IPS DF 6.9 (cell line): Measurements from ENCODE around the gene CACNA1D.

Experiments
- DNase-seq: peaks from one replicate; pipeline ENCODE4 v3.0.0-alpha.2; 2013; ENCODE audit warnings: low read depth, low spot score
- H3K27ac ChIP-seq: one replicate; pipeline ENCODE4 v1.5.1; 2013; ENCODE audit warnings: low read length, control low read depth
- H3K27me3 ChIP-seq: 2 replicates; pipeline ENCODE4 v1.6.1; 2013; ENCODE audit warnings: mild to moderate bottlenecking, low read length; ENCODE audit not compliant: control insufficient read depth, insufficient read depth
- H3K36me3 ChIP-seq: 2 replicates; pipeline ENCODE4 v1.6.1; 2013; ENCODE audit warnings: low read length; ENCODE audit not compliant: control insufficient read depth, insufficient read depth
- H3K4me1 ChIP-seq: 2 replicates; pipeline ENCODE4 v1.6.1; 2013; ENCODE audit warnings: low read length; ENCODE audit not compliant: control insufficient read depth, insufficient read depth
- H3K4me3 ChIP-seq: 2 replicates; pipeline ENCODE4 v1.5.1; 2013; ENCODE audit warnings: mild to moderate bottlenecking, low read length
- H3K9me3 ChIP-seq: 2 replicates; pipeline ENCODE4 v1.6.1; 2013; ENCODE audit warnings: low read length, inconsistent platforms; ENCODE audit not compliant: control insufficient read depth, insufficient read depth
- WGBS: extraction: QIAGEN DNeasy Blood & Tissue Kit; methylation state at CpG from one replicate; pipeline ENCODE4 v1.1.7; 2013; ENCODE audit warnings: mixed read lengths, missing lambda C conversion rate; ENCODE audit not compliant: insufficient read length, insufficient coverage; 5-methylcytosine and 5-hydroxymethylcytosine counted together

Gene CACNA1D

DNA sequence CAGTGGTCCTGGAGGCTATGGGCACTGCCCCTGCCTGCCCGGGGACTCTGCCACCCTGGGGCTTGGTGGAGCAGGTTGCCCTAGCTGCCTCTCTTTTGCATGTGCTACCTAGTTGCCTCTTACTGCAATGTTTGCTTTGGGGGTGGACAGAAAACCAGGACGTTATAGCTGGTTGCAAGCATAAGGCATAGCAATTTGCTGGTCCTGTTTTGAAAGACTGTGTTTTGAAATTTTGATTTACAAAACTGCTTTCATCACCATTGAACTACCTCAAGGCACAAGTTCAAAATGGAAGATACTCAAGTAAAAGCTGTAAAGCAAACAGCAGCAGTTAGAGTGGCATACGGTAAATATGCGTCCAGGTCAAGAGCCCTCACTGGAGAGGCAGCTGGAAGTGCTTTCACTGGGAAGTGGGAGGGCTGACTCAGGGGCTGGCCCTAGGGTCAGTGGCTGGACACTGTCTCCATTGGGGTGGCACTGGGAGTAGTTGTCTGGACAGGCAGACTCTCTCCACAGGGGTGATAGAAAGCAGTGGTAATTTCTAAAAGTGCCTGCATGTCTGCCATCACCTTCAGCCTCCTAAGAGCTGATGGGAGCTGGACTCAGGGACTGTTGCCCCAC, 213.7 kb downstream of the CACNA1D start:
- no peaks in the 10 kb centered on the region for H3K36me3 ChIP-seq
- DNase-seq = no peak
- no peaks in the 10 kb centered on the region for H3K9me3 ChIP-seq
- H3K27ac ChIP-seq = no peak overlapping the region
- no peak overlapping the region for H3K4me3 ChIP-seq
- no peaks in the 10 kb centered on the region for H3K4me1 ChIP-seq
- no CpG with 5 or more reads among the region's 4 CpGs for WGBS
- no peaks in the 10 kb centered on the region for H3K27me3 ChIP-seq

DNA sequence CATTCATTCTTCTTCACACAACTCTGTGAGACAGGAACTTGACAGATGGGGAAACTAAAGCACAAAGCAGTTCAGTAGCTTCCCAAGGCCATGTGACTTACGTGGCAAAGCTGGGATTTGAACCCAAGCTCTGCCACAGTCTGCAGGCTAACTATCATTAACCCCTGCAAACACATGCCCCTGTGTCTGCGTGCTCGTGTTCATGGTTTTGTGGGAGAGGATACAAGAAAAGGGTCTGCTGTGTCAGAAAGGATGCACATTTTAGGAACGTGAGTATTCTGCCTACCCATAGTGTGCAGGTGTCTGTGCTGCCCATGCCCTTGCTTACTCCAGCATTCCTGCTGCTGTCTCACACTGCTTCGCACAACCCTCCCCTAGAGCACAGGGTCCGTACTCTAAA, 214.8 kb downstream of the CACNA1D start:
- no peak overlapping the region for H3K27ac ChIP-seq
- WGBS = no CpG with 5 or more reads among the region's 6 CpGs

DNA sequence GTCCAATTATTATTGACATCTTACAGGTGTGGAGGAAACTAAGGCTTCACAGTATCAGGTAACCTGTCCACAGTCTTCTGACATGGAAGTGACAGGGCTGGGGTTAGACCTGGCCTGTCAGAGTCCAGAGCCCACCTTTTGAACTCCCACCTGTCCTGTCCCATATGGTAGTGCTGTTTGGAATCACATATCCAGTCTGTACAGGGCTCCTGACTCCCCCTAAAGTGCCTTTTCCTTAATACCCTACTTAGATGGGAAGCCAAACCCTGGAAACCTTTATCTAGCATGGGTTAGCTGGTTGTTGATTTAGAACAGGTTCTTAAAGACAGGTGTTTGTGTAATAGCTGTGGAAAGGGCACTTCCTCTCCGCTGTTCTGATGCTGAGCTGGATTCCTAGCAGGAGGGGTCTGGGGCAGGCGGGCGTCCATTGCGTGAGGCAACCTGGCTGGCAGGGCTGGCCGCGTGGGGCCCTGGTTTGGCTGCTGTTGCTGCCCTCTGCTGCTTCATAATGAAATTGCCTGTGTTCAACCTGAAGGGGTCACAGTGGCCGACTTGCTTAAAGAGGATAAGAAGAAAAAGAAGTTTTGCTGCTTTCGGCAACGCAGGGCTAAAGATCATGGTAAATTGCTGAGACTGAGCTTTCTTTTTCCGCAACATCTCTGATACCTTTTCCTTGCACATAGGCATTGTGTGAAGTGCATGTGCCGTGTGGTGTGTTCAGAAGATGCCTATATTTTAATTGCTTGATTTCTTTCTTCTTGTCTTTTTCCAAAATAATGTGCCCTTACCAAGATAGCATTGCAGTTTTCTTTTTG, 215.7 kb downstream of the CACNA1D start:
- peak; percentile 41 for DNase-seq
- H3K36me3 ChIP-seq = no peaks in the 10 kb centered on the region
- H3K4me1 ChIP-seq = no peaks in the 10 kb centered on the region
- no peaks in the 10 kb centered on the region for H3K9me3 ChIP-seq
- no CpG with 5 or more reads among the region's 11 CpGs for WGBS
- no peak overlapping the region for H3K4me3 ChIP-seq
- no peak overlapping the region for H3K27ac ChIP-seq
- no peaks in the 10 kb centered on the region for H3K27me3 ChIP-seq

More for the DNA sequence above, 214.8 kb downstream of the CACNA1D start:
- Histone ChIP-seq H3K4me1 (no peaks in the 10 kb centered on the region), H3K4me3 (no peak overlapping the region), H3K36me3 (no peaks in the 10 kb centered on the region), H3K9me3 (no peaks in the 10 kb centered on the region), H3K27me3 (no peaks in the 10 kb centered on the region)
- no peak for DNase-seq

GRCh38 chr3:53711387-53711786, 217.0 kb downstream of the CACNA1D start:
- no peak for DNase-seq
- no peak overlapping the region for H3K4me3 ChIP-seq
- H3K4me1 ChIP-seq = no peaks in the 10 kb centered on the region
- H3K9me3 ChIP-seq = no peaks in the 10 kb centered on the region
- H3K27me3 ChIP-seq = no peaks in the 10 kb centered on the region
- no peaks in the 10 kb centered on the region for H3K36me3 ChIP-seq
- WGBS = no CpG with 5 or more reads among the region's 6 CpGs
- no peak overlapping the region for H3K27ac ChIP-seq

DNA sequence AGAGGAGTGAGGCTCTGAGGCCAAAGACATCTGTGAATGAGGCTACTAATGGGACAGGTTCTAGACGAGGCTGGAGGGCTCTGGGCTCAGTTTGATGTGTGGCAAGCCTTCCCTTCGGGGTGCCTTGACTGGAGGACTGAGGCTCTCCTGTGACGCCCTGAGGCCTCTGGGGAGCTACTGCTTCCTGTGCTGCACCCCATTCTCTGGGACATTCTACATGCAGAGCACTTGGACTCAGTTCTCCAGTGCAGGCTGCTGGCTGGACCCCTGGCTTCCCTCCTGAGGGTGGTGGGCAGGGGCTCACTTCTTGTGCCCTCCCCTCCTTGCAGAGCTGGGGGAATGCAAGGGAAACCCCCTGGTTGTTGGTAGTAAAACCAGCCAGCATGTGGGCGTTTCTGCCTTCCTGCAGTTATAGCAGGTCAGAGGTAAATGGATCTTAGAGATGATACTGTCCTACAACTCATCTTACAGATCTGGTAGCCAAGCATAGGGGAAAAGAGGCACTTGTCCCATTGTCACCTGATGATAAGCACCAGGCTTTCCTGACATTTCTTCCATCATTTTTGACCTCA, 218.5 kb downstream of the CACNA1D start:
- Histone ChIP-seq H3K9me3 (no peaks in the 10 kb centered on the region), H3K36me3 (no peaks in the 10 kb centered on the region), H3K27me3 (no peaks in the 10 kb centered on the region), H3K4me1 (no peaks in the 10 kb centered on the region), H3K4me3 (no peak overlapping the region; the same call in 1 of the 2 replicates), H3K27ac (no peak overlapping the region)
- DNase-seq = no peak
- WGBS = no CpG with 5 or more reads among the region's 4 CpGs

DNA sequence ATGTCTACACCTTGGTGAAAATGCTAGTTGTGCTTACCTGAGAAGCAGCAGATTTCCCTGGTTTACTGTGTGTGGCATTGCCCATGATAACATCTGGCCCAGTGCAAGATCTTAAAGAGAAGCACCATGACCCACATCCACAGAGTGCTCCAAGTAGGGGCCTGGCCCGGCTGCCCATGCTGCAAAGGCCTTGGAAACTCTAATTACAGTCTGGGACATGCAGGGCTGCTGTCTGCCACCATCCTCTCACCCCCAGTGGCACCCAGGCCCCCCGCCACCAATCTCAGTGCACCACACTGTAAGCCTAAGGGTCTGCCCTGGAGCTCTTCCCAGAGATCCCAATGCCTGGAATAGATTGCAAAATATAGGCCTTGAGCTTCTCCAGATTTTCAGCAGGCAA, 219.2 kb downstream of the CACNA1D start:
- WGBS = no CpG with 5 or more reads among the region's 2 CpGs
- DNase-seq = no peak
- H3K27me3 ChIP-seq = no peaks in the 10 kb centered on the region
- H3K27ac ChIP-seq = no peak overlapping the region
- H3K9me3 ChIP-seq = no peaks in the 10 kb centered on the region
- no peak overlapping the region for H3K4me3 ChIP-seq
- H3K4me1 ChIP-seq = peaks cover 4% of the 10 kb centered on the region; the same call in 1 of the 2 replicates
- H3K36me3 ChIP-seq = no peaks in the 10 kb centered on the region

- Histone ChIP-seq H3K4me3 (no peak overlapping the region), H3K36me3 (no peaks in the 10 kb centered on the region), H3K27me3 (no peaks in the 10 kb centered on the region), H3K9me3 (no peaks in the 10 kb centered on the region), H3K4me1 (peaks cover 5% of the 10 kb centered on the region; the same call in 1 of the 2 replicates), H3K27ac (no peak overlapping the region)
- no peak for DNase-seq
- no CpG with 5 or more reads among the region's 5 CpGs for WGBS
These were observed 221.5 kb downstream of the CACNA1D start for GRCh38 chr3:53715815-53716483.

DNA sequence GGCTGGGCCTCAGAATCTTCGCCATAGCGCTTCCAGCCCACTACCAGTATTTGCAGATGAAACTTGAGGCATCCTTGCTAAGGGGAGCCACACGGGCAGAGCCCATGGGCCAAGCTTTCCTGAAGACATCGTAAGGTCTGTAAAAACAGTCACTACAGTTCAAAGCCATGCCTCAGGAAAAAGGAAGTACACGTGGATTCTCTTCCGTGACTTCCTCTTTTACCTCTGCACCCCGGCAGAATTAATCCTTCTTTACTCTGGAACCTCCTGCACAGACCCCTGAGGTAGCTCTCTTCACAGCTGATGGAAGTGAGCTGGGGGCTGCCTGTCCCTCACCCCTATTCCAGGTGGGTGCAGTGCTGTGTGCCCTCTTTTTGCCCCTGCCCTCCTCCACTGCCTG, 222.6 kb downstream of the CACNA1D start:
- no peak overlapping the region for H3K4me3 ChIP-seq
- H3K9me3 ChIP-seq = no peaks in the 10 kb centered on the region
- no peaks in the 10 kb centered on the region for H3K27me3 ChIP-seq
- H3K36me3 ChIP-seq = no peaks in the 10 kb centered on the region
- no peak for DNase-seq
- H3K27ac ChIP-seq = no peak overlapping the region
- WGBS = no CpG with 5 or more reads among the region's 7 CpGs
- peaks cover 5% of the 10 kb centered on the region; the same call in 1 of the 2 replicates for H3K4me1 ChIP-seq

GRCh38 chr3:53718462-53718861, 224.1 kb downstream of the CACNA1D start:
- H3K36me3 ChIP-seq = no peaks in the 10 kb centered on the region
- H3K4me1 ChIP-seq = peaks cover 5% of the 10 kb centered on the region; the same call in 1 of the 2 replicates
- H3K9me3 ChIP-seq = no peaks in the 10 kb centered on the region
- no peak for DNase-seq
- H3K27me3 ChIP-seq = no peaks in the 10 kb centered on the region
- H3K4me3 ChIP-seq = no peak overlapping the region
- WGBS = no CpG with 5 or more reads among the region's 17 CpGs
- no peak overlapping the region for H3K27ac ChIP-seq

DNA sequence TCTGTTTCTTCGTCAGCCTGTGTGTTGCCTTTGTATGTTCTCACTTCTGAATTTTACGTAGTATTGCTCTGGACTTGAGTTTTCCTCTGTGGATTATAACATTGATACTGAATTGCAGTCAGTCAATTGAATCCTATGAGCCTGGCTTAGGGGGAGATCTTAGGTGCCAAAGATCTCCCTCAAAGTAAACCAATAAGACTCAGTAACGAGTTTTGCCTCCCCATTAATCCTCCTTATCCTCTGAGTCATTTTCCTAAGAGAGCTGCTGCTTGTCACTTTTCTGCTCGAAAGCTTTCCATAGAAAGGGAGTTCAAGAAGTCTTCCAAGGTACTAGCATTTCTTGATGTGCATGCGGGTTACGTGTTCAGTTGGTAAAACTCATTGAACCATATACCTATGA, 225.4 kb downstream of the CACNA1D start:
- no CpG with 5 or more reads among the region's 6 CpGs for WGBS
- Histone ChIP-seq H3K36me3 (no peaks in the 10 kb centered on the region), H3K9me3 (no peaks in the 10 kb centered on the region), H3K27me3 (no peaks in the 10 kb centered on the region), H3K27ac (no peak overlapping the region), H3K4me1 (peaks cover 5% of the 10 kb centered on the region; the same call in 1 of the 2 replicates), H3K4me3 (no peak overlapping the region)
- DNase-seq = no peak
